A673 (cell line): ENCODE data around the gene ADGRL3. TPM values are rescaled to one million over a fixed set of nuclear protein-coding genes. Genes with fewer than 3 reads are reported as not detected.
A peak's percentile ranks its signal among the peaks of the same experiment; 100 is the strongest.
"Not testable (repeated sequence)": the region's sequence is repeated elsewhere in the genome, so short reads cannot be mapped to it uniquely, and the experiment has no call there.

ENCODE experiments used
- BruUV-seq: library from RNA; stranded (reverse); fragments of 400-500 nt; replicated peaks from 2 replicates; lab custom pipeline; 2021; lab: Mats Ljungman, UMichigan
- CTCF ChIA-PET: fragments of 300-600 bp; sonication (Branson Sonifier 250); formaldehyde crosslinking; loops from one replicate; lab custom pipeline; 2022; ENCODE audit warnings: antibody characterized with exemption; lab: Charles Lee
- POLR2A ChIA-PET: fragments of 300-600 bp; sonication (Branson Sonifier 250); formaldehyde crosslinking; loops from one replicate; lab custom pipeline; 2022; ENCODE audit warnings: antibody characterized with exemption; ENCODE audit not compliant: low non-redundant PET; lab: Charles Lee
- DNase-seq: peaks from one replicate; pipeline ENCODE4 v3.0.0-alpha.2; 2015; ENCODE audit warnings: low spot score
- H3K27ac ChIP-seq: fragments of 200-600 bp; sonication (generic); 2 replicates; pipeline ENCODE4 v1.5.1; 2016; ENCODE audit warnings: mixed run types, low read depth, mild to moderate bottlenecking, mixed read lengths, antibody characterized with exemption, low read length; ENCODE audit not compliant: poor library complexity, severe bottlenecking
- H3K27me3 ChIP-seq: fragments of 200-600 bp; sonication (generic); replicated peaks from 2 replicates; pipeline ENCODE4 v1.6.1; 2017; ENCODE audit warnings: mixed run types, low read depth, mild to moderate bottlenecking, mixed read lengths, antibody characterized with exemption, low read length; ENCODE audit not compliant: insufficient read depth, poor library complexity
- H3K36me3 ChIP-seq: fragments of 200-600 bp; sonication (generic); 2 replicates; pipeline ENCODE4 v1.6.1; 2016; ENCODE audit warnings: mixed run types, mild to moderate bottlenecking, mixed read lengths, antibody characterized with exemption, low read length; ENCODE audit not compliant: insufficient read depth, poor library complexity, severe bottlenecking
- H3K4me1 ChIP-seq: fragments of 200-600 bp; sonication (generic); 2 replicates; pipeline ENCODE4 v1.6.1; 2017; ENCODE audit warnings: mixed run types, mild to moderate bottlenecking, mixed read lengths, antibody characterized with exemption, low read length; ENCODE audit not compliant: insufficient read depth, poor library complexity, severe bottlenecking
- H3K4me3 ChIP-seq: fragments of 200-600 bp; sonication (generic); 2 replicates; pipeline ENCODE4 v1.5.1; 2016; ENCODE audit warnings: low read depth, mixed run types, mild to moderate bottlenecking, mixed read lengths, low read length; ENCODE audit not compliant: poor library complexity, severe bottlenecking
- H3K9me3 ChIP-seq: fragments of 200-600 bp; sonication (generic); 2 replicates; pipeline ENCODE4 v1.6.1; 2016; ENCODE audit warnings: mixed run types, low read depth, mild to moderate bottlenecking, mixed read lengths, antibody characterized with exemption, low read length; ENCODE audit not compliant: poor library complexity, severe bottlenecking
- CTCF ChIP-seq: fragments of 300-800, 200-600 bp; sonication (generic); conservative IDR thresholded peaks from 2 replicates; pipeline ENCODE4 v1.5.1; 2017; ENCODE audit warnings: low read depth, mild to moderate bottlenecking, antibody characterized with exemption, low read length, moderate library complexity, mixed read lengths
- EZH2 ChIP-seq: fragments of 200-600 bp; sonication (generic); IDR thresholded peaks from 2 replicates; pipeline ENCODE4 v1.6.1; 2017; ENCODE audit warnings: borderline replicate concordance, low read depth, mild to moderate bottlenecking, mixed read lengths, antibody characterized with exemption, low read length; ENCODE audit not compliant: poor library complexity, severe bottlenecking
- intact Hi-C: fragments of 100-400 bp; cut with micrococcal nuclease; formaldehyde crosslinking; loops from one replicate; pipeline ENCODE4 v1.10.0; 2022; ENCODE audit not compliant: unreplicated experiment
- total RNA-seq: library from RNA; stranded (reverse); gene quantifications from 2 replicates; pipeline ENCODE4 v1.2.3, GENCODE V29; 2021

ADGRL3 gene
- total RNA-seq, 1 experiment from 2014 or later = not detected

- no peak for DNase-seq
- BruUV-seq = no TSS peak
- intact Hi-C loops = no loop called here
- Histone ChIP-seq H3K36me3 (no peaks in the 10 kb centered on the region), H3K27ac (no peak overlapping the region), H3K27me3 (no peaks in the 10 kb centered on the region), H3K4me3 (no peak overlapping the region), H3K9me3 (no peaks in the 10 kb centered on the region), H3K4me1 (no peaks in the 10 kb centered on the region)
- ChIA-PET CTCF (no interaction called here), POLR2A (no interaction called here)
- TF ChIP-seq CTCF (no peak), EZH2 (no peak)
Measured at GRCh38 chr4:61507091-61507490, 307.0 kb downstream of the ADGRL3 start.

GRCh38 chr4:61509721-61510241, 309.7 kb downstream of the ADGRL3 start:
- BruUV-seq, H3K4me3 ChIP-seq, H3K27me3 ChIP-seq, H3K4me1 ChIP-seq, CTCF ChIA-PET, intact Hi-C loops, DNase-seq, H3K27ac ChIP-seq, H3K9me3 ChIP-seq, POLR2A ChIA-PET, H3K36me3 ChIP-seq: not testable (repeated sequence)

- ChIA-PET CTCF (no interaction called here), POLR2A (no interaction called here)
- Histone ChIP-seq H3K4me1 (no peaks in the 10 kb centered on the region), H3K36me3 (no peaks in the 10 kb centered on the region), H3K9me3 (no peaks in the 10 kb centered on the region), H3K27ac (no peak overlapping the region), H3K27me3 (no peaks in the 10 kb centered on the region), H3K4me3 (no peak overlapping the region)
- no TSS peak for BruUV-seq
- intact Hi-C loops = no loop called here
- DNase-seq = peak; percentile 0
- TF ChIP-seq CTCF (no peak), EZH2 (no peak)
Measured at GRCh38 chr4:61511716-61512488, 311.8 kb downstream of the ADGRL3 start.
